Stimulated activated CD8-positive, alpha-beta memory T cell treated with anti-CD3 and anti-CD28 coated beads, Interleukin-15, amount 100 ng/mL, for 1 hour (primary cell): ENCODE measurements around the gene TBX3.

Experiments
- DNase-seq: peaks from one replicate; pipeline ENCODE4 v3.0.0-alpha.2; 2020; ENCODE audit warnings: low read depth

TBX3 gene

GRCh38 chr12:114696443-114697242 lies 12.7 kb upstream of the TBX3 start:
- DNase-seq: no peak

DNA sequence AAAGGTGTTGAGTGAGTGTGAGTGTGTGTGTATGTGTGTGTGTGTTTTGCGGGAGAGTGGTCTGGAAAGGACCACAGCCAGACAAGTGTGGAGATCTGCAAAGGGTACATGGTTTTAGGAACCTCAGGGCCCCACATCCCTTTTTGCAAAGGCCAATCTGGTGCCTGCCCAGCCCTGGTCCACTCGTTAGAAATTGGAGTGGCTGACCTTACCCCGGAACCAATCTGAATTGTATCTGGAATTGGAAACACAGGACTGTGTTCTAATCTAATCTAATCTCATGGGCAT lies 11.3 kb upstream of the TBX3 start:
- no peak for DNase-seq

DNA sequence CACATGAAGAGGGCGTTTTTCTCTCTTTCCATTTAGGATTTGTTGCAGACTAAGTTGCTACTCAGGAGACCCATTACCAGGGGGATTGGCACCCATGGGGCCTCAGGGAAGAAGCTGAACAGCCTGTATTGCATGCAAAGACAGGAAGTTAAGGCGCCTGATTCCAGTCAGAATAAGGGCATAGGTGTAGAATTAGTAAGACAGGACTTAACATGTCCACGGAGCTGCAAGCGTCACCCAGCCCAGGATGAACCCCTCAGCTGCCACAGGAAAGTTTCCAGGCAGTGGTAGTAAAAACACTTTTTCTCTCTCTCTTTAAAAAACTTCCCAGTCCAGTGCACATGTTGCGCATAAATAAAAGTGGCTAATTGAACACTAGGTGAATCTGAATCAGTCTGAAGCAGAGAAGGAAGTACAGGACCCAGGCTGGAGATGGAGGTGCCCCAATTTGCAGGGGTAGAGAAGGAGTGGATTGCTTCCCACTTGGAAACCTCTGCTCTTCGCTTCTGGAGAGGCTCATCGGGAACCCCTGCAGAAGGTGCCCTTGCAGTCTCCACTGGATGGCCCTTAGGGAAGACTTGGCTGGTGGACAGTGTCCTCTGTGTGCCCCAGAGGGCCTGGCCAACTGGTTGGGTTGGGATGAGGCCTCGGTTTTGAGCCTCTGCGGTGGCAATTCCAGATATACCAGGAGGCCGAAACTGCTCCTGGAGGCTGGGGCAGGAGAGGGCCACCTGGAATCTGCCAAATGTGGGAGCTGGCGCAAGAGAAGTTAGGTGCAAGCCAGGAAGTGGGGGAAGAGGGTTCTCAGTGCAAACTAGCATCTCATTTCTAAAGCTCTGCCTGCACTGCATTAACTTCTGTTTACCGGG lies 10.7 kb upstream of the TBX3 start:
- DNase-seq: no peak

- no peak for DNase-seq
Observed at GRCh38 chr12:114693532-114693931, 9.6 kb upstream of the TBX3 start.

DNA sequence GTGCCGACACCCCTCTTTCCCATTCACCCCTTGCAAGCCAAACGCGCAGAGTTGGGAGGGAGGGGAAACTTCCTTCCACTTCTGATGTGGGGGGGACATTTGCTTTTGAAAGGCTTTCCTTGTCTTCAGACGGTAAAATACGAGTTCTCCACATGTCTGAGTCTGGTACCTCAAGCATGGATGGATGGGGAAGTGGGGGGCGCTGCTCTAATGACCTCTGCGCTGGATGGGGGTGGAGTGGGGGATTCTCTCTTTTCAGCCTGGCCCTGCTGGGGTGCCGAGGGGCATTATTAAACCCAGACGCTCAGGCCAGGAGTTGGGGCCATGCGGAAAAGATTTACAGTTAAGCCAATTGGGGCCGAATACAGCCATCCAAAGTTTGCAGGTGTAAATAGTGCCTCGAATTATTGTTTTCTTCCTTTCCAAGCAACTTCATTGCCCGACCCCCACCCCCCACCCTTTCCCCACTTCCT lies 9.1 kb upstream of the TBX3 start:
- DNase-seq: no peak

- DNase-seq: no peak
Observed at GRCh38 chr12:114692186-114693058, 8.4 kb upstream of the TBX3 start.

DNA sequence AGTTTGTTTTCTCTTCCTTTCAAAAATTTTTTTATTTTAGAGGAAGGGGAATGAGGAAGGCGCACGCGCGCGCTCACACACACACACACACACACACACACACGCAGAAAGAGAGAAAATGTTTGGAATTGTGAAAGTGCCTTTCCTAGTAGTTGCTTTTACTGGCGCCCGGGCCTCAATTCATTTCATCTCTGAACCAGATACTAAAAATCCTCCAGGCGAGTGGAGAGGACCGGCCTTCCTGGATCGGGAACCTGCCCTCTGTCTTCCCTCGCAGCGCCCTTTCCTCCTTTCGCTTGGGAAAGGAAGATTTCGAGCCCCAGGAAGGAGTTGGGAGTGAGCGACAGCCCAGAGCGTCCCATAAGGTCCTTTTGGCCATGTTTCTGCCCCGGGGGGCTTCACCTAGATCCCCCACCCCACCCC lies 7.8 kb upstream of the TBX3 start:
- no peak for DNase-seq

DNA sequence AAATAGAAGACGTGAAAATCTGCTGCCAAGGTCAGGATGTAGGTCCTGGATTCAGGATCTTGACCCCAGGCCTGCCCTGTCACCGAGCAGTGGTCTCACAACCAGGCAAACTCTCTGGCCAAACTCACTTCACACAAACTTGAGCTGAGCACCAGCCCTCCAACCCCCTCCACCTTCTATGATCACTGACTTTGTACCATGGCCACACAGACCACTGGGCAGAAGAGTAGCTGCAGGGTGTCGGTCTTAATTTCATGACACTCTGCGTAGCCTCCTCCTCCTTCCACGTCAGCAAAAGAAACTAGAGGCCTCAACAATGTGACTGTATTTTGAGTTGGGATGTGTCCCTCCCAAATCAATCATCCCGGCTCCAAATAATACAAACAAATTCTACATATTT lies 7.2 kb upstream of the TBX3 start:
- DNase-seq: no peak

DNA sequence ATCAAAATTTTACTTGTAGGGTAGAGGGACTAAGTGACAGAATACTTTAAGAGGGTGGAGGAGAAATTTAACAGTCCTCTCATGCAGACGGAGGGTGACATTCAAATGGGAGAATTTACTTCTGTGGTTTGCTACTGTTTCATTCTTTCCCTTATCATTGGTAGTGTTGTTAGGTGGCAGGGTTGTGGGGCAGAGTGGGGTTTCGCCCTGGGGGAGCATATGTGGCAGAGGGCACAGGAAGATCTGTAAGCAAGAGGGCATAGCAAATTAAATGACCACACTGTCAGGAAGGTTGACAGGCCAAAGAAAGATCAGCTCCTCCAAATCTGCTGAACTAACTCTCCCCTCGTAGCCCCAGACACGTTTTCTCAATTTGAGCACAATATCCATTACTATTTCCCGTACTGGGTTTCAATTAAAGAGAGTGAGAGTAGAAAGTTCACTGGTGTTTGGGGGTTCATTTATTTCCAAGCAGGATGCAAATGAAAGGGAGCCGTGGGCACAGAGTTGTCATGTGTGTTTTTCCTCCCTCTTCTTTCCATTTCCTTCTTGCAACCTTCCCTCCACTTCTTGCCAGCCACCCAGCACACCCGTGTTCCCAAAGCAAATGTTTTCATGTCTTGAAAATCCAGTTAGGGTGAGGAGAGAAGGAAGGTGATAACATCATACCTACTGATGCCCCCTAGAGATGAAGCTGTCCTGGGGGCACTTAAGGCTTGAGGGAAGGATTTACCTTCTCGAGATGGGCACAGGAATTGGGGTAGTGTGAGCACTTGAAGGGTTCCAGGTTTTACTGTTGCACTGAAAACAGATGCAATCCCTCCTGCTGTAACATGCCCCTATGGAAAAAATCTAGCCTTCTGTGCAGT lies 6.5 kb upstream of the TBX3 start:
- no peak for DNase-seq

- no peak for DNase-seq
Observed at GRCh38 chr12:114689075-114689994, 5.4 kb upstream of the TBX3 start.

- no peak for DNase-seq
Observed at GRCh38 chr12:114688256-114688845, 4.4 kb upstream of the TBX3 start.

GRCh38 chr12:114687802-114688201 lies 3.8 kb upstream of the TBX3 start:
- no peak for DNase-seq

DNA sequence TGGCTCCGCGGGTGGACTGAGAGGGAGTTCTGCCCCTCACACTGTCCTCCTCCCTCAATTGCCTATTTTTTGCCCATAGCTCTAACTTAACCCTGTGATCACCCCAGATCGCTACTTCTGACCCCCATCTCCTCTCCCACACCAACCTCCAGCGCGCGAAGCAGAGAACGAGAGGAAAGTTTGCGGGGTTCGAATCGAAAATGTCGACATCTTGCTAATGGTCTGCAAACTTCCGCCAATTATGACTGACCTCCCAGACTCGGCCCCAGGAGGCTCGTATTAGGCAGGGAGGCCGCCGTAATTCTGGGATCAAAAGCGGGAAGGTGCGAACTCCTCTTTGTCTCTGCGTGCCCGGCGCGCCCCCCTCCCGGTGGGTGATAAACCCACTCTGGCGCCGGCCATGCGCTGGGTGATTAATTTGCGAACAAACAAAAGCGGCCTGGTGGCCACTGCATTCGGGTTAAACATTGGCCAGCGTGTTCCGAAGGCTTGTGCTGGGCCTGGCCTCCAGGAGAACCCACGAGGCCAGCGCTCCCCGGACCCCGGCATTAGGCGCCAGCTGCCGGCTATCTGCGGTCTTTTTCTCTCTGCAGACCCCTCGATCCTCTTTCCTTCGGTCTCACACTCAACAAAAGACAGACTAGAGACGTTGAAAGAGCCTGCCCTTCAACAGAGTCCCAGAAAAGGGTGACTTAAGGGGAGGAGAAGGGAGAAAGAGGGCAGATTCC lies 3.0 kb upstream of the TBX3 start:
- no peak for DNase-seq

GRCh38 chr12:114686426-114686772 lies 2.4 kb upstream of the TBX3 start:
- DNase-seq: no peak

DNA sequence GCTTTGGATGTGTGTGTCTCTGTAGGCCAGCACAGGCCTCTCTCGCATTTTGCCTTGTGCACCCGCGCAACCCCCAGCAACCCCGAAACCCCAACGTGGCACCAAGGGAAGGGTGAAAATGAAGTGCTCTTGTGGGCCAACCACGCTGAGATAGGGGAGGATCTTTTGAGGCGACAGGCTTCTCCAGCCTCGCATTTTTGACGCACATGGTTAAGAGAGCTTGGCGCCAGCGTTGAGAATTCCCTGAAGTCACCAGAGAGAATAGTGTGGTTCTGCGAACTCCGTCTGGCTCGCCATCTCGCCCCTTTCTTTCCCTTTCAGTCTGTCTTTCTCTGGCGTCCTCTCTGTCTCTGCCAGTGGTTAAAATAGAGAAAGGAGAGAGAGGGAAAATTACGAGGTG lies 1.9 kb upstream of the TBX3 start:
- DNase-seq: no peak

DNA sequence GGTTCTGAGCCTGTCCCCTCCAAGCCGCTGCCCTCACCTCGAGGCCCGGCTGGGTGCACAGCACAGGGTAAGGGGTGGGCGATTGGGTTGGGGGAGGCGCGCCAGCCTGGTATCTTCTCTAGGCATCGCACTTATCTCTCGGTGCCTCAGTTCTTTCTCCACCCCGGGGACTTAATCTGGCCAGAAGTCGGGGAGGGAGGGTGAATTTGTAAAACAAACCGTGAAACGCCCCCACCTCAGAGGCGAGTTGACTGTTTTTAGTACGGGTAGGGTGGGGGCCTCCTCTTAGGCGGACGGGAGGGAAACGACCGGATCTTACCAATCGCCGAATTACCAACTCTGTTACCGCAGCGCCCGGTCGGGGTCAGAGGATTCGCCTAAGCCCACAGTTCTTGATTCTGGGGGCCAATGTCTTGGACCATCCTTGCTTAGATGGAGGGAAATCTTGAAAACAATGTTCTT lies 1.4 kb upstream of the TBX3 start:
- DNase-seq: no peak

GRCh38 chr12:114684870-114685273 lies 897 bp upstream of the TBX3 start:
- DNase-seq: no peak

GRCh38 chr12:114683709-114684097 lies 272 bp downstream of the TBX3 start:
- DNase-seq: no peak
